A549 (cell line): ENCODE measurements around the gene EML4. TPM values are rescaled to one million over a fixed set of nuclear protein-coding genes. Genes with fewer than 3 reads are reported as not detected.

Source experiments
- ATAC-seq, 2 experiments: fragments of 200-7000 bp in 1 of 2; fragments of >200 bp in 1 of 2; cut with Nextera tagmentation in 1 of 2; cut with Tn5 transposase in 1 of 2; 3 replicates each; pipeline versions ENCODE4 v1.8.0 to v1.9.1; 2018 to 2020; ENCODE audit warnings: mild to moderate bottlenecking in 1 of 2, moderate library complexity in 1 of 2
- CTCF ChIA-PET: fragments of 300-600 bp; sonication (Branson Sonifier 250); formaldehyde crosslinking; extraction: SDS; loops from one replicate; lab custom pipeline; 2021; ENCODE audit warnings: antibody characterized with exemption, inconsistent platforms; lab: Yijun Ruan, JAX
- POLR2A ChIA-PET: fragments of 350-600 bp; formaldehyde crosslinking; extraction: SDS; loops from one replicate; lab custom pipeline; 2021; ENCODE audit warnings: antibody characterized with exemption, inconsistent platforms; lab: Yijun Ruan, JAX
- DNase-seq, 2 experiments: peaks; one replicate each; pipeline versions ENCODE4 v3.0.0 to v3.0.0-alpha.2; 2011 to 2016; ENCODE audit warnings: low read depth in 1 of 2, low spot score in 1 of 2
- FAIRE-seq: peaks from 2 replicates; lab custom pipeline; 2011; peaks lifted over from hg19 to GRCh38; lab: Jason Lieb, UNC
- H3K27ac ChIP-seq, 2 experiments: fragments of >200 bp; sonication (Bioruptor Twin); formaldehyde crosslinking; 3 replicates each; pipeline ENCODE4 v1.5.1; 2016 to 2017
- H3K4me1 ChIP-seq: fragments of >200 bp; sonication (Bioruptor Twin); formaldehyde crosslinking; 3 replicates; pipeline ENCODE4 v1.6.1; 2016
- H3K4me2 ChIP-seq: fragments of >200 bp; sonication (Bioruptor Twin); formaldehyde crosslinking; 3 replicates; pipeline ENCODE4 v1.6.1; 2016
- H3K4me3 ChIP-seq: fragments of >200 bp; sonication (Bioruptor Twin); formaldehyde crosslinking; 3 replicates; pipeline ENCODE4 v1.5.1; 2016
- H3K9me3 ChIP-seq: fragments of >200 bp; sonication (Bioruptor Twin); formaldehyde crosslinking; 3 replicates; pipeline ENCODE4 v1.6.1; 2016
- CBX2 ChIP-seq: fragments of 200-600 bp; sonication (generic); IDR thresholded peaks from 2 replicates; pipeline ENCODE4 v1.6.1; 2016; ENCODE audit warnings: low read depth, mild to moderate bottlenecking, borderline replicate concordance
- CEBPB ChIP-seq, 2 experiments: fragments of >200 bp in 1 of 2; sonication (Bioruptor Twin) in 1 of 2; formaldehyde crosslinking in 1 of 2; IDR thresholded peaks; 2 replicates each; pipeline ENCODE4 v1.6.1; 2012 to 2016
- CHD2 ChIP-seq: fragments of 150-350 bp; IDR thresholded peaks from 2 replicates; pipeline ENCODE4 v1.6.1; 2014; ENCODE audit warnings: low read length; ENCODE audit not compliant: partially characterized antibody
- E2F6 ChIP-seq: IDR thresholded peaks from 2 replicates; pipeline ENCODE4 v1.6.1; 2012; ENCODE audit warnings: low read depth, borderline replicate concordance
- EHMT2 ChIP-seq: fragments of 200-600 bp; sonication (generic); IDR thresholded peaks from 2 replicates; pipeline ENCODE4 v1.6.1; 2016; ENCODE audit warnings: antibody characterized with exemption, low read depth, mild to moderate bottlenecking, moderate library complexity
- ELK1 ChIP-seq: fragments of 150-350 bp; IDR thresholded peaks from 2 replicates; pipeline ENCODE4 v1.6.1; 2014; ENCODE audit warnings: low read depth, mild to moderate bottlenecking, low read length
- ESRRA ChIP-seq: fragments of 150-350 bp; IDR thresholded peaks from 2 replicates; pipeline ENCODE4 v1.6.1; 2014; ENCODE audit warnings: mild to moderate bottlenecking, low read length, borderline replicate concordance
- FOSL2 ChIP-seq, 2 experiments: fragments of 450-650 bp in 1 of 2; fragments of >200 bp in 1 of 2; sonication (Bioruptor Twin) in 1 of 2; formaldehyde crosslinking; IDR thresholded peaks; 2 replicates each; pipeline versions ENCODE4 v1.5.0 to v1.6.1; 2016 to 2020; ENCODE audit warnings: mild to moderate bottlenecking in 1 of 2, moderate library complexity in 1 of 2
- GATA3 ChIP-seq: IDR thresholded peaks from 2 replicates; pipeline ENCODE4 v1.6.1; 2012; ENCODE audit warnings: borderline replicate concordance
- HOXB13 ChIP-seq: fragments of 250-450 bp; sonication (Bioruptor Pico); IDR thresholded peaks from 2 replicates; pipeline ENCODE4 v1.5.0; 2020; ENCODE audit warnings: low read depth, mild to moderate bottlenecking, moderate library complexity
- HOXB5 ChIP-seq: fragments of 250-450 bp; sonication (Bioruptor Pico); IDR thresholded peaks from 2 replicates; pipeline ENCODE4 v1.5.0; 2020; ENCODE audit warnings: mild to moderate bottlenecking, moderate library complexity
- JUN ChIP-seq, 2 experiments: fragments of >200 bp; sonication (Bioruptor Twin); formaldehyde crosslinking; IDR thresholded peaks; 2 replicates in 1 of 2; 3 replicates in 1 of 2; pipeline ENCODE4 v1.6.1; 2016 to 2017
- JUNB ChIP-seq: fragments of >200 bp; sonication (Bioruptor Twin); formaldehyde crosslinking; IDR thresholded peaks from 2 replicates; pipeline ENCODE4 v1.6.1; 2016
- MAFK ChIP-seq: fragments of 450-650 bp; IDR thresholded peaks from 2 replicates; pipeline ENCODE4 v1.6.1; 2014; ENCODE audit not compliant: partially characterized antibody
- MAZ ChIP-seq: fragments of 150-350 bp; IDR thresholded peaks from 2 replicates; pipeline ENCODE4 v1.6.1; 2014; ENCODE audit warnings: antibody characterized with exemption, low read depth, low read length, borderline replicate concordance
- MYC ChIP-seq: IDR thresholded peaks from 2 replicates; pipeline ENCODE4 v1.6.1; 2012; ENCODE audit warnings: mild to moderate bottlenecking, inconsistent platforms, low read length, improper control_type of control experiment, borderline replicate concordance
- NFE2L2 ChIP-seq: fragments of 150-350 bp; conservative IDR thresholded peaks from 2 replicates; pipeline ENCODE4 v1.6.1; 2014; ENCODE audit warnings: low read length
- NR3C1 ChIP-seq: fragments of >200 bp; sonication (Bioruptor Twin); formaldehyde crosslinking; IDR thresholded peaks from 3 replicates; pipeline ENCODE4 v1.6.1; 2017
- PBX3 ChIP-seq: IDR thresholded peaks from 2 replicates; pipeline ENCODE4 v1.6.1; 2012
- RAD21 ChIP-seq, 2 experiments: fragments of >200 bp in 1 of 2; sonication (Bioruptor Twin) in 1 of 2; formaldehyde crosslinking in 1 of 2; IDR thresholded peaks in 1 of 2; conservative IDR thresholded peaks in 1 of 2; 2 replicates in 1 of 2; 3 replicates in 1 of 2; pipeline ENCODE4 v1.6.1; 2012 to 2018; ENCODE audit warnings: inconsistent platforms in 1 of 2
- RNF2 ChIP-seq: fragments of 200-600 bp; sonication (generic); IDR thresholded peaks from 2 replicates; pipeline ENCODE4 v1.6.1; 2016; ENCODE audit warnings: low read depth, mild to moderate bottlenecking, antibody characterized with exemption, moderate library complexity, borderline replicate concordance
- SREBF2 ChIP-seq: fragments of 450-650 bp; IDR thresholded peaks from 2 replicates; pipeline ENCODE4 v1.6.1; 2014; ENCODE audit warnings: mild to moderate bottlenecking, moderate library complexity
- TFCP2L1 ChIP-seq: fragments of 250-450 bp; sonication (Bioruptor Pico); IDR thresholded peaks from 2 replicates; pipeline ENCODE4 v1.5.0; 2021; ENCODE audit warnings: mild to moderate bottlenecking
- ZC3H11A ChIP-seq: fragments of 450-650 bp; IDR thresholded peaks from 2 replicates; pipeline ENCODE4 v1.6.1; 2014; ENCODE audit warnings: antibody characterized with exemption, mild to moderate bottlenecking
- ZFP36 ChIP-seq: fragments of 450-650 bp; IDR thresholded peaks from 2 replicates; pipeline ENCODE4 v1.6.1; 2014; ENCODE audit warnings: borderline replicate concordance; ENCODE audit not compliant: partially characterized antibody
- WGBS: methylation state at CpG from one replicate; pipeline ENCODE4 v1.1.6; 2017; ENCODE audit errors: missing lambda C conversion rate; 5-methylcytosine and 5-hydroxymethylcytosine counted together
- polyA plus RNA-seq, 4 experiments: library from polyadenylated mRNA; depleted of rRNA in 3 of 4; stranded (reverse); fragments of >200 nt; fragmentation: RNase III in 1 of 4; extraction: RNeasy Plus Mini Kit Qiagen cat#74134 plus additional on column Dnase treatment in 1 of 4; gene quantifications; 2 replicates in 3 of 4; 3 replicates in 1 of 4; pipeline ENCODE4 v1.2.3, GENCODE V29; 2011 to 2017
- TF ChIP-seq, protein P1 (sequence below): IDR thresholded peaks from 2 replicates; pipeline ENCODE4 v1.6.1; 2012
- TF ChIP-seq, protein P2 (sequence below): fragments of >200 bp; sonication (Bioruptor Twin); formaldehyde crosslinking; IDR thresholded peaks from 3 replicates; pipeline ENCODE4 v1.5.1; 2016

The EML4 gene
- polyA plus RNA-seq, 2 of the 4 experiments (the other 2 are of a cell fraction), result 34.6 to 130 TPM

- FAIRE-seq (no peak), ATAC-seq (no peak), DNase-seq (no peak)
- Histone ChIP-seq H3K9me3 (no peaks in the 10 kb centered on the region), H3K27ac (no peak overlapping the region), H3K4me3 (no peak overlapping the region), H3K4me2 (no peak overlapping the region), H3K4me1 (peaks cover 19% of the 10 kb centered on the region)
- CTCF ChIA-PET, result interaction anchor here (0.8 to 1.3 kb wide), 3 partner anchors 94 to 327 kb away, joined by 3 to 4 read pairs (median 3); no protein-coding TSS in a partner anchor
- TF ChIP-seq MAZ (no peak), ZC3H11A (no peak), RNF2 (no peak), EHMT2 (no peak), MAFK (no peak), CBX2 (no peak), ESRRA (no peak), JUN (IDR thresholded peaks at IDR 0.05) (no peak), ZFP36 (no peak), GATA3 (no peak), HOXB5 (CRISPR knock-in tag) (no peak), RAD21 (conservative IDR thresholded peaks at IDR 0.05 in 1 of 2, IDR thresholded peaks at IDR 0.05 in 1 of 2) (no peak), NFE2L2 (no peak)
- TF ChIP-seq, protein P1, sequence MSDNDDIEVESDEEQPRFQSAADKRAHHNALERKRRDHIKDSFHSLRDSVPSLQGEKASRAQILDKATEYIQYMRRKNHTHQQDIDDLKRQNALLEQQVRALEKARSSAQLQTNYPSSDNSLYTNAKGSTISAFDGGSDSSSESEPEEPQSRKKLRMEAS, result no peak
- POLR2A ChIA-PET, result no interaction called here
Measured at GRCh38 chr2:42180300-42180699, 11.1 kb downstream of the EML4 start.

DNA sequence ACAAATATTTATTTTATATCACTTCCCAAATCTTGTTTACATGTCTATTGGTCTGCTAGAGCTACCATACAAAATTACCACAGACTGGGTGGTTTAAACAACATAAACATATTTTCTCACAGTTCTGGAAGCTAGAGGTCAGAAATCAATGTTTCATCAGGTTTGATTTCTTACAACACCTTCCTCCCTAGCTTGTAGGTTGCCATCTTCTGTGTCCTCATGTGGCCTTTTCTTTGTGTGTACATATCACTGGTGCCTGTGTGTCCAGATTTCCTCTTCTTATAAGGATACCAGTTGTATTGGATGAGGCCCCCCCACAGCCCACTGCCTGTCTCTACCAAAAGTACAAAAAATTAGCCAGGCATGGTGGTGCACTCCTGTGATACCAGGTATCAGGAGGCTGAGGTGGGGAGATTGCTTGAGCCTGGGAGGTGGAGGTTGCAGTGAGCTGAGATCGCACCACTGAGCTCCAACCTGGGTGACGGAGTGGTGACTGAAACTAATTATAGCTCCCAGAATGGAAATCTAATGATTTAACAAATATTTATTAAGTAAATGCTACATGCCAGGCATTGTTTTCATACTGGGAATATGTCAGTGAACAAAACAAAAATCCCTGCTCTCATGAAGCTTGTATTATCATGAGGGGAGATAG lies 13.6 kb downstream of the EML4 start:
- 75% methylated on average over 2 of the region's 2 CpGs for WGBS
- DNase-seq, result no peak
- POLR2A ChIA-PET, result no interaction called here
- Histone ChIP-seq H3K9me3 (no peaks in the 10 kb centered on the region), H3K4me1 (peaks cover 24% of the 10 kb centered on the region), H3K4me3 (no peak overlapping the region), H3K27ac (peak overlapping the region in 1 of 2 experiments; percentile 35; a peak in 3 of 6 replicates), H3K4me2 (peak overlapping the region; percentile 6; the same call in 2 of the 3 replicates)
- peak in 1 of 2 experiments; percentile 51; a peak in 3 of 6 replicates for ATAC-seq
- CTCF ChIA-PET, result interaction anchor here (0.8 to 1.4 kb wide), 5 partner anchors 46 to 146 kb away, joined by 3 to 4 read pairs (median 3); no protein-coding TSS in a partner anchor
- no peak for TF ChIP-seq FOSL2 (IDR thresholded peaks at IDR 0.05)
- TF ChIP-seq FOSL2 (CRISPR knock-in tag; IDR thresholded peaks at IDR 0.05), result no peak
- TF ChIP-seq E2F6, result no peak
- no peak for TF ChIP-seq RNF2
- TF ChIP-seq, protein P2, sequence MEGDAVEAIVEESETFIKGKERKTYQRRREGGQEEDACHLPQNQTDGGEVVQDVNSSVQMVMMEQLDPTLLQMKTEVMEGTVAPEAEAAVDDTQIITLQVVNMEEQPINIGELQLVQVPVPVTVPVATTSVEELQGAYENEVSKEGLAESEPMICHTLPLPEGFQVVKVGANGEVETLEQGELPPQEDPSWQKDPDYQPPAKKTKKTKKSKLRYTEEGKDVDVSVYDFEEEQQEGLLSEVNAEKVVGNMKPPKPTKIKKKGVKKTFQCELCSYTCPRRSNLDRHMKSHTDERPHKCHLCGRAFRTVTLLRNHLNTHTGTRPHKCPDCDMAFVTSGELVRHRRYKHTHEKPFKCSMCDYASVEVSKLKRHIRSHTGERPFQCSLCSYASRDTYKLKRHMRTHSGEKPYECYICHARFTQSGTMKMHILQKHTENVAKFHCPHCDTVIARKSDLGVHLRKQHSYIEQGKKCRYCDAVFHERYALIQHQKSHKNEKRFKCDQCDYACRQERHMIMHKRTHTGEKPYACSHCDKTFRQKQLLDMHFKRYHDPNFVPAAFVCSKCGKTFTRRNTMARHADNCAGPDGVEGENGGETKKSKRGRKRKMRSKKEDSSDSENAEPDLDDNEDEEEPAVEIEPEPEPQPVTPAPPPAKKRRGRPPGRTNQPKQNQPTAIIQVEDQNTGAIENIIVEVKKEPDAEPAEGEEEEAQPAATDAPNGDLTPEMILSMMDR, result no peak
- TF ChIP-seq CHD2, result no peak
- TF ChIP-seq SREBF2, result no peak
- no peak for TF ChIP-seq MYC
- no peak for TF ChIP-seq NR3C1
- no peak for TF ChIP-seq PBX3
- no peak for TF ChIP-seq MAZ
- TF ChIP-seq ELK1, result no peak
- no peak for TF ChIP-seq HOXB13 (CRISPR knock-in tag)
- TF ChIP-seq CEBPB (IDR thresholded peaks at IDR 0.05), result no peak
- no peak for TF ChIP-seq TFCP2L1 (CRISPR knock-in tag)
- TF ChIP-seq JUNB, result no peak
- no peak for FAIRE-seq
